ENCODE measurements around the gene HPCA.

Gene HPCA

GRCh38 chr1:32886004-32886827 lies at the start of gene HPCA:
TSS of gene HPCA (plus strand) at chr1:32886491. CDS start at chr1:32888899, 2,408 bp downstream.
- in situ Hi-C loops (cut with MboI; ENCODE audit: low sequenced_read_pairs), result no loop called here

GRCh38 chr1:32848354-32849063 lies 37.8 kb upstream of the HPCA start:
- in situ Hi-C loops (cut with MboI; ENCODE audit: low sequenced_read_pairs), result no loop called here

- in situ Hi-C loops (cut with MboI; ENCODE audit: low sequenced_read_pairs), result no loop called here
Observed at GRCh38 chr1:32855861-32856617, 30.3 kb upstream of the HPCA start.

GRCh38 chr1:32858136-32858535 lies 28.2 kb upstream of the HPCA start:
- in situ Hi-C loops (cut with MboI; ENCODE audit: low sequenced_read_pairs), result no loop called here

GRCh38 chr1:32858791-32859190 lies 27.5 kb upstream of the HPCA start:
- in situ Hi-C loops (cut with MboI; ENCODE audit: low sequenced_read_pairs), result no loop called here

- in situ Hi-C loops (cut with MboI; ENCODE audit: low sequenced_read_pairs), result no loop called here
Observed at GRCh38 chr1:32859915-32860314, 26.4 kb upstream of the HPCA start.

- in situ Hi-C loops (cut with MboI; ENCODE audit: low sequenced_read_pairs), result no loop called here
Observed at GRCh38 chr1:32860566-32860965, 25.7 kb upstream of the HPCA start.

GRCh38 chr1:32861904-32862695 lies 24.2 kb upstream of the HPCA start:
- in situ Hi-C loops (cut with MboI; ENCODE audit: low sequenced_read_pairs), result no loop called here

GRCh38 chr1:32863218-32863880 lies 22.9 kb upstream of the HPCA start:
- in situ Hi-C loops (cut with MboI; ENCODE audit: low sequenced_read_pairs), result no loop called here

- in situ Hi-C loops (cut with MboI; ENCODE audit: low sequenced_read_pairs), result no loop called here
Observed at GRCh38 chr1:32863881-32864245, 22.4 kb upstream of the HPCA start.

- in situ Hi-C loops (cut with MboI; ENCODE audit: low sequenced_read_pairs), result no loop called here
Observed at GRCh38 chr1:32864375-32865019, 21.8 kb upstream of the HPCA start.

- in situ Hi-C loops (cut with MboI; ENCODE audit: low sequenced_read_pairs), result no loop called here
Observed at GRCh38 chr1:32865639-32866405, 20.5 kb upstream of the HPCA start.

- in situ Hi-C loops (cut with MboI; ENCODE audit: low sequenced_read_pairs), result no loop called here
Observed at GRCh38 chr1:32867151-32867550, 19.1 kb upstream of the HPCA start.

GRCh38 chr1:32867671-32868070 lies 18.6 kb upstream of the HPCA start:
- in situ Hi-C loops (cut with MboI; ENCODE audit: low sequenced_read_pairs), result no loop called here

- in situ Hi-C loops (cut with MboI; ENCODE audit: low sequenced_read_pairs), result no loop called here
Observed at GRCh38 chr1:32868085-32868484, 18.2 kb upstream of the HPCA start.

- in situ Hi-C loops (cut with MboI; ENCODE audit: low sequenced_read_pairs), result no loop called here
Observed at GRCh38 chr1:32868806-32869455, 17.4 kb upstream of the HPCA start.

GRCh38 chr1:32869923-32870614 lies 16.2 kb upstream of the HPCA start:
- in situ Hi-C loops (cut with MboI; ENCODE audit: low sequenced_read_pairs), result no loop called here
